HEK293T (cell line): ENCODE results near the gene SYTL4.
"Not testable (repeated sequence)": the region's sequence is repeated elsewhere in the genome, so short reads cannot be mapped to it uniquely, and the experiment has no call there.

ENCODE experiments used
- CTCF ChIA-PET: fragments of 350-600 bp; formaldehyde crosslinking; extraction: SDS; loops from one replicate; lab custom pipeline; 2021; ENCODE audit warnings: antibody characterized with exemption, inconsistent platforms; lab: Yijun Ruan, JAX
- POLR2A ChIA-PET: fragments of 350-600 bp; formaldehyde crosslinking; extraction: SDS; loops from one replicate; lab custom pipeline; 2020; ENCODE audit warnings: antibody characterized with exemption, inconsistent platforms; lab: Yijun Ruan, JAX
- DNase-seq: peaks from one replicate; pipeline ENCODE4 v3.0.0; 2012; ENCODE audit warnings: mixed read lengths; ENCODE audit errors: extremely low spot score
- ARNT ChIP-seq: fragments of 450-650 bp; IDR thresholded peaks from 2 replicates; pipeline ENCODE4 v1.6.1; 2017; ENCODE audit warnings: mild to moderate bottlenecking
- BHLHE40 ChIP-seq: fragments of 450-650 bp; IDR thresholded peaks from 2 replicates; pipeline ENCODE4 v1.6.1; 2016; ENCODE audit warnings: mild to moderate bottlenecking, moderate library complexity, borderline replicate concordance
- CTBP1 ChIP-seq: fragments of 450-650 bp; IDR thresholded peaks from 2 replicates; pipeline ENCODE4 v1.6.1; 2016; ENCODE audit warnings: borderline replicate concordance
- ELF4 ChIP-seq: fragments of 450-650 bp; IDR thresholded peaks from 2 replicates; pipeline ENCODE4 v1.6.1; 2017; ENCODE audit warnings: antibody characterized with exemption
- FOXA1 ChIP-seq: fragments of 450-650 bp; IDR thresholded peaks from 2 replicates; pipeline ENCODE4 v1.6.1; 2016; ENCODE audit warnings: mild to moderate bottlenecking
- FOXK2 ChIP-seq: fragments of 450-650 bp; IDR thresholded peaks from 2 replicates; pipeline ENCODE4 v1.6.1; 2016; ENCODE audit warnings: mild to moderate bottlenecking
- FOXM1 ChIP-seq: fragments of 450-650 bp; IDR thresholded peaks from 2 replicates; pipeline ENCODE4 v1.6.1; 2017; ENCODE audit warnings: mild to moderate bottlenecking, borderline replicate concordance
- HDGF ChIP-seq: fragments of 450-650 bp; IDR thresholded peaks from 2 replicates; pipeline ENCODE4 v1.6.1; 2017; ENCODE audit warnings: antibody characterized with exemption, borderline replicate concordance
- L3MBTL2 ChIP-seq: fragments of 450-650 bp; conservative IDR thresholded peaks from 2 replicates; pipeline ENCODE4 v1.6.1; 2016; ENCODE audit warnings: mild to moderate bottlenecking
- LEF1 ChIP-seq: fragments of 450-650 bp; IDR thresholded peaks from 2 replicates; pipeline ENCODE4 v1.6.1; 2017; ENCODE audit warnings: mild to moderate bottlenecking, borderline replicate concordance
- NFRKB ChIP-seq: fragments of 450-650 bp; IDR thresholded peaks from 2 replicates; pipeline ENCODE4 v1.6.1; 2016; ENCODE audit warnings: mild to moderate bottlenecking, moderate library complexity
- PKNOX1 ChIP-seq: fragments of 450-650 bp; IDR thresholded peaks from 2 replicates; pipeline ENCODE4 v1.6.1; 2016
- SP1 ChIP-seq: fragments of 450-650 bp; IDR thresholded peaks from 2 replicates; pipeline ENCODE4 v1.6.1; 2017
- SUZ12 ChIP-seq: fragments of 450-650 bp; IDR thresholded peaks from 2 replicates; pipeline ENCODE4 v1.6.1; 2016; ENCODE audit warnings: mild to moderate bottlenecking
- TARDBP ChIP-seq: fragments of 450-650 bp; IDR thresholded peaks from 2 replicates; pipeline ENCODE4 v1.6.1; 2016
- ZNF384 ChIP-seq: fragments of 450-650 bp; IDR thresholded peaks from 2 replicates; pipeline ENCODE4 v1.6.1; 2016

SYTL4 gene

GRCh38 chrX:100747090-100747489 is 15.2 kb upstream of the SYTL4 start:
- ChIA-PET CTCF (no interaction called here), POLR2A (no interaction called here)
- no peak for TF ChIP-seq CTBP1
- no peak for TF ChIP-seq HDGF
- no peak for TF ChIP-seq SP1
- no peak for TF ChIP-seq L3MBTL2
- TF ChIP-seq ARNT: no peak
- no peak for TF ChIP-seq NFRKB
- no peak for TF ChIP-seq SUZ12
- TF ChIP-seq TARDBP: no peak
- TF ChIP-seq ELF4: no peak
- TF ChIP-seq FOXM1: no peak
- no peak for TF ChIP-seq FOXA1
- TF ChIP-seq PKNOX1: no peak
- TF ChIP-seq LEF1: no peak
- TF ChIP-seq BHLHE40: no peak
- no peak for TF ChIP-seq FOXK2
- no peak for TF ChIP-seq ZNF384
- no peak for DNase-seq

GRCh38 chrX:100745806-100746537 is 14.1 kb upstream of the SYTL4 start:
- ChIA-PET POLR2A (interaction anchor here (0.8 kb wide), 1 partner anchor 14 kb away, joined by 3 read pairs; no protein-coding TSS in a partner anchor), CTCF (interaction anchor here (0.6 to 1.2 kb wide), 4 partner anchors 23 to 75 kb away, joined by 3 to 6 read pairs (median 3); no protein-coding TSS in a partner anchor)
- DNase-seq: no peak
- no peak for TF ChIP-seq NFRKB
- no peak for TF ChIP-seq ARNT
- no peak for TF ChIP-seq FOXA1

- POLR2A ChIA-PET: interaction anchor here (0.8 kb wide), 1 partner anchor 14 kb away, joined by 3 read pairs; no protein-coding TSS in a partner anchor
- CTCF ChIA-PET: interaction anchor here (0.7 to 1.2 kb wide), 3 partner anchors 23 to 74 kb away, joined by 3 to 6 read pairs (median 3); no protein-coding TSS in a partner anchor
- no peak for DNase-seq
- TF ChIP-seq FOXA1: no peak
- no peak for TF ChIP-seq ARNT
- TF ChIP-seq LEF1: no peak
- no peak for TF ChIP-seq BHLHE40
- no peak for TF ChIP-seq NFRKB
- no peak for TF ChIP-seq FOXK2
- TF ChIP-seq ZNF384: no peak
- no peak for TF ChIP-seq CTBP1
- no peak for TF ChIP-seq SUZ12
- TF ChIP-seq SP1: no peak
- no peak for TF ChIP-seq FOXM1
- no peak for TF ChIP-seq PKNOX1
- no peak for TF ChIP-seq ELF4
- no peak for TF ChIP-seq HDGF
- no peak for TF ChIP-seq L3MBTL2
- TF ChIP-seq TARDBP: no peak
These were observed 13.3 kb upstream of the SYTL4 start for GRCh38 chrX:100745205-100745604.

- ChIA-PET POLR2A (no interaction called here), CTCF (interaction anchor here (1.0 to 1.4 kb wide), 2 partner anchors 12 to 25 kb away, joined by 3 to 4 read pairs; no protein-coding TSS in a partner anchor)
- no peak for TF ChIP-seq HDGF
- no peak for DNase-seq
These were observed 11.2 kb upstream of the SYTL4 start for GRCh38 chrX:100743009-100743607.

GRCh38 chrX:100724006-100724405 is 7.9 kb downstream of the SYTL4 start:
- DNase-seq, CTCF ChIA-PET, POLR2A ChIA-PET: not testable (repeated sequence)

GRCh38 chrX:100721328-100721727 is 10.6 kb downstream of the SYTL4 start:
- CTCF ChIA-PET: interaction anchor here (0.7 kb wide), 1 partner anchor 25 kb away, joined by 3 read pairs; no protein-coding TSS in a partner anchor
- POLR2A ChIA-PET: interaction anchor here (1.9 kb wide), 1 partner anchor 10 kb away, joined by 5 read pairs; no protein-coding TSS in a partner anchor
- TF ChIP-seq CTBP1 (no peak), ZNF384 (no peak), PKNOX1 (no peak), ARNT (no peak), NFRKB (no peak), TARDBP (no peak)
- DNase-seq: no peak

- ChIA-PET CTCF (interaction anchor here (1.3 to 3.5 kb wide), 2 partner anchors 11 to 48 kb away, joined by 7 to 11 read pairs; partner anchors contain the start of gene SYTL4), POLR2A (no interaction called here)
- TF ChIP-seq LEF1: no peak
- TF ChIP-seq FOXM1: no peak
- no peak for TF ChIP-seq L3MBTL2
- TF ChIP-seq HDGF: no peak
- no peak for TF ChIP-seq FOXA1
- TF ChIP-seq BHLHE40: no peak
- no peak for TF ChIP-seq FOXK2
- no peak for TF ChIP-seq ARNT
- TF ChIP-seq TARDBP: no peak
- no peak for TF ChIP-seq ELF4
- TF ChIP-seq SUZ12: no peak
- DNase-seq: no peak
These were observed 11.6 kb downstream of the SYTL4 start for GRCh38 chrX:100720301-100720700.
